Stimulated activated naive CD8-positive, alpha-beta T cell treated with anti-CD3 and anti-CD28 coated beads, Interleukin-15, amount 100 ng/mL, for 72 hours (primary cell): ENCODE measurements around the gene DNPH1.
A peak's percentile ranks its signal among the peaks of the same experiment; 100 is the strongest.

ENCODE experiments used
- ATAC-seq: fragments of 150-1000 bp; cut with Tn5 transposase; 2 replicates; pipeline ENCODE4 v1.10.0; 2021; ENCODE audit warnings: mild to moderate bottlenecking, moderate library complexity
- DNase-seq, 2 donors: peaks; one replicate each; pipeline ENCODE4 v3.0.0; 2021 to 2022
- H3K27ac Mint-ChIP-seq, 2 donors: one replicate each; pipeline ENCODE4 v1.8.0; 2022; ENCODE audit warnings: mild to moderate bottlenecking in 2 of 2, mixed read lengths in 2 of 2, moderate library complexity in 2 of 2
- H3K27me3 Mint-ChIP-seq: one replicate; pipeline ENCODE4 v1.8.0; 2022; ENCODE audit warnings: mixed read lengths
- H3K4me1 Mint-ChIP-seq: one replicate; pipeline ENCODE4 v1.8.0; 2022; ENCODE audit warnings: mild to moderate bottlenecking, mixed read lengths
- H3K4me3 Mint-ChIP-seq, 2 donors: one replicate each; pipeline ENCODE4 v1.8.0; 2022; ENCODE audit warnings: mild to moderate bottlenecking in 2 of 2, mixed read lengths in 2 of 2, moderate library complexity in 1 of 2
- H3K9me3 Mint-ChIP-seq, 2 donors: one replicate each; pipeline ENCODE4 v1.8.0; 2022; ENCODE audit warnings: mixed read lengths in 2 of 2

DNPH1 gene

DNA sequence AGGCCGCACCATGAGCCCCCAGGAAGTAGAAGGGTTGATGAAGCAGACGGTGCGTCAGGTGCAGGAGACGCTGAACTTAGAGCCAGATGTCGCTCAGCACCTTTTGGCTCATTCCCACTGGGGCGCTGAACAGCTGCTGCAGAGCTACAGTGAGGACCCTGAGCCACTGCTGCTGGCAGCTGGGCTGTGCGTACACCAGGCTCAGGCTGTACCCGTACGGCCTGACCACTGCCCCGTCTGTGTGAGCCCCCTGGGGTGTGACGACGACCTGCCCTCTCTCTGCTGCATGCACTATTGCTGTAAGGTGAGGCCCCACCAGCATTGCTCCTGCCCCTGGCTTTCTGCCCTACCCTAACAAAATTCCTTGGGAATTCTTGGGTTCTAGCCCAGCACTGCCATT is 13.1 kb downstream of the DNPH1 start:
- no peak for DNase-seq
- H3K9me3 Mint-ChIP-seq: no peaks in the 10 kb centered on the region
- H3K4me3 Mint-ChIP-seq: no peak overlapping the region
- no peak for ATAC-seq
- no peaks in the 10 kb centered on the region for H3K27me3 Mint-ChIP-seq
- peaks cover 6% of the 10 kb centered on the region for H3K4me1 Mint-ChIP-seq
- H3K27ac Mint-ChIP-seq: no peak overlapping the region

DNA sequence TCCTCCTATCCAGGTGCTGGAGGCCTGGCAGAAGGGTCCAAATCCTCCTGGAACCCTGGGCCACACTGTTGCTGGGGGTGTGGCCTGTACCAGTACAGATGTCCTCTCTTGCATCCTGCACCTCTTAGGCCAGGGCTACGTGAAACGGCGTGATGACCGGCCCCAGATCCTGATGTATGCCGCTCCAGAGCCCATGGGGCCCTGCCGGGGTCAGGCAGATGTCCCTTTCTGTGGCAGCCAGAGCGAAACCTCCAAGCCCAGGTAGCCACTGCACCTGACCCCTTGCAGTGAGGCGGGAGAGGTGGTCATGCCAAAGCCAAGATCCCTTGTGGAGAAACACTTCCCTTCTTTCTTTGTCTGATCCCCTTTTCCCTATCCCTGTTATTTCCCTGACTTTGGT is 14.2 kb downstream of the DNPH1 start:
- DNase-seq: no peak
- Mint-ChIP-seq H3K27me3 (no peaks in the 10 kb centered on the region), H3K4me3 (no peak overlapping the region), H3K4me1 (no peaks in the 10 kb centered on the region), H3K27ac (no peak overlapping the region), H3K9me3 (no peaks in the 10 kb centered on the region)
- no peak for ATAC-seq

DNA sequence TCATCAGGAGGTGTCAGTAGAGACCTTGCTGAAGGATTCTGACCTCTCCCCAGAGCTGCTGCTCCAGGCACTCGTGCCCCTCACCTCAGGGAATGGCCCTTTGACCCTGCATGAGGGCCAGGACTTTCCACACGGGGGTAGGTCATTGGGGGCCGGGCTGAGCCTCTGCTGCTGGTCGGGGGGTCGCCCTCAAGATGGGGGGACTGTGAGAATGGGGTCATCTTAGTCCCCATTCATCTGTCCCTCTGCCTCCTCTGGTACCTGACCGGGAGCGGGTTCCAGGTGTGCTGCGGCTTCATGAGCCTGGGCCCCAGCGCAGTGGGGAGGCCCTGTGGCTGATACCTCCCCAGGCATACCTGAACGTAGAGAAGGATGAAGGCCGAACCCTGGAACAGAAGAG is 15.8 kb downstream of the DNPH1 start:
- Mint-ChIP-seq H3K9me3 (no peaks in the 10 kb centered on the region), H3K4me3 (no peak overlapping the region), H3K27me3 (no peaks in the 10 kb centered on the region), H3K4me1 (no peaks in the 10 kb centered on the region), H3K27ac (no peak overlapping the region)
- DNase-seq: no peak
- no peak for ATAC-seq

DNA sequence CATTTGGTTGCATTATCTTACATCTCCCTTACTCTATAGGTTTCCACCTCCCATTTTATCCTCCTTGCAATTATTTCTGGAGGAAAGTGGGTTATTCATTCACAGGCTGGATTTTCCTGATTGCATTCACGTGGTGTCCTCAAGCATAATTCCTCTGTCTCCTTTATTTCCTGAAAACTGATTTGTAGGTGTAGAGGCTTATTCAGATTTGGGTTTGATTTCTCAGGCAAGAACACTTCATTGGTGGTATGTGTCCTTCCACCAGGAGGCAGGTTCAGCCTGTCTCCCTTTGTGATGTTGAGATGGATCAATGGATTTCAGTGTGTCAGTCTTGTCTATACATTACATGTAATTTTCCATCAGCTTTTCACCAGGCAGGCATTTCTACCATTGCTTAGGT is 17.3 kb downstream of the DNPH1 start:
- Mint-ChIP-seq H3K9me3 (no peaks in the 10 kb centered on the region), H3K27me3 (no peaks in the 10 kb centered on the region), H3K4me1 (no peaks in the 10 kb centered on the region), H3K27ac (peak overlapping the region in 1 of 2 donors; percentile 48), H3K4me3 (no peak overlapping the region)
- no peak for ATAC-seq
- DNase-seq: no peak

DNA sequence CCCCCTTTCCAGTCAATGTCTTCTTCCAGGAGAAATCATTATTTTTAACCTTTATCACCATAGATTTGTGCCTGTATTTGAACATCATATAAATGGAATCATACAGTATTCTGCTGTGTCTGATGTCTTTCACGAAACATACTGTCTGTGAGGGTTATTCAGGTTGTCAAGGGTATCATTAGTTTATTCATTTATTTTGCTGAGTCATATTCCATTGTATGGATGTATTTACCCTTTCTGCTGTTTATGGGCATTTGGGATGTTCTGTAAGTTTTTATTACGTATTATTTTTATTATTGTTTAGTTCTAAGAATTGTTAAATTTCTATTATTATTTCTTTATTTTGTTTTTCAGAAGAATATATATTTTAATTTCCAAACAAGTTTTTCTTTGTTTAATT is 22.0 kb downstream of the DNPH1 start:
- no peak overlapping the region for H3K4me3 Mint-ChIP-seq
- H3K27me3 Mint-ChIP-seq: no peaks in the 10 kb centered on the region
- H3K27ac Mint-ChIP-seq: no peak overlapping the region
- ATAC-seq (no peak), DNase-seq (no peak)
- no peaks in the 10 kb centered on the region for H3K9me3 Mint-ChIP-seq
- no peaks in the 10 kb centered on the region for H3K4me1 Mint-ChIP-seq

DNA sequence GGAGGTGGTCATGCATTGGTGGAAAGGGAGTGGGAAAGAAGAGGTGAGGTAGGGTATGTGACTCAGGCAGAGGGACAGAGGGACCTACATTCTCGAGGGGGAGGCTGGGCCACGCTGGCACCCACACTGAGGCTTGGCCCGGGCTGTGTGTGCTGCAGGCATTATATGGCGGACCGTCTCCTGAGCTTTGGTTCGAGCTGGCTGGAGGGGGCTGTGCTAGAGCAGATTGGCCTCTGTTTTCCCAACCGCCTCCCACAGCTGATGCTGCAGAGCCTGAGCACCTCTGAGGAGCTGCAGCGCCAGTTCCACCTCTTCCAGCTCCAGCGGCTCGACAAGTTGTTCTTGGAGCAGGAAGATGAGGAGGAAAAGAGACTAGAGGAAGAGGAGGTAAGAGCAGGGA is 23.4 kb downstream of the DNPH1 start:
- H3K9me3 Mint-ChIP-seq: no peaks in the 10 kb centered on the region
- no peak overlapping the region for H3K27ac Mint-ChIP-seq
- H3K4me3 Mint-ChIP-seq: no peak overlapping the region
- DNase-seq (no peak), ATAC-seq (no peak)
- no peaks in the 10 kb centered on the region for H3K4me1 Mint-ChIP-seq
- H3K27me3 Mint-ChIP-seq: no peaks in the 10 kb centered on the region

DNA sequence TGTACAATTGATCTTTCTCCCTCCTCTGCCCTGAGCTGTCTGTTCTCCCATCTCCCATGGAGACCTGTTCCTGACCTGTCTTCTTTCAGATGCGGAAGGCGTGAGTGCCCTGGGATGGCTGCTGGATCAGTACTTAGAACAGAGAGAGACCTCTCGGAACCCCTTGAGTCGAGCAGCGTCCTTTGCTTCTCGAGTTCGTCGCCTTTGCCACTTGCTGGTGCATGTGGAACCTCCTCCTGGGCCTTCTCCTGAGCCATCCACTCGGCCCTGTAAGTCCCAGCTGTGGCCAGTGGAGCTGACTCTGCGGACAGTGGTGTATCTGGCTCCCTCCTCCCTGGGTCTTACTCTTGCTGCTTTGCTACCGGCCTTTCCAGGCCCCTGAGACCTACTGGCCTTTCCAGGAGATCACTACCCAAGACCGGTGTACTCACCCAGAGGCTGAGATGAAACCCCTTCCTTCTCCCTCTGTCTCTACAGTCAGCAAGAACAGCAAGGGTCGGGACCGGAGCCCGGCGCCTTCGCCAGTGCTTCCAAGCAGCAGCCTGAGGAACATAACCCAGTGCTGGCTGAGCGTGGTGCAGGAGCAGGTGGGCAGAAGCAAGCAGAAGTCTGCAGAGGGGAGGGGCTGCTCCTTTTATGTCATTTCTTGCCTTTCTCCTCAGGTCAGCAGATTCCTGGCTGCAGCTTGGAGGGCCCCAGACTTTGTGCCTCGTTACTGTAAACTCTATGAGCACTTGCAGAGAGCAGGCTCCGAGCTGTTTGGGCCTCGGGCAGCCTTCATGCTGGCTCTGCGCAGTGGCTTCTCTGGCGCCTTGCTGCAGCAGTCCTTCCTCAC is 24.8 kb downstream of the DNPH1 start:
- DNase-seq: no peak
- H3K27me3 Mint-ChIP-seq: no peaks in the 10 kb centered on the region
- peak overlapping the region in 1 of 2 donors; percentile 10 for H3K27ac Mint-ChIP-seq
- ATAC-seq: no peak
- H3K9me3 Mint-ChIP-seq: no peaks in the 10 kb centered on the region
- no peak overlapping the region for H3K4me3 Mint-ChIP-seq
- H3K4me1 Mint-ChIP-seq: no peaks in the 10 kb centered on the region

DNA sequence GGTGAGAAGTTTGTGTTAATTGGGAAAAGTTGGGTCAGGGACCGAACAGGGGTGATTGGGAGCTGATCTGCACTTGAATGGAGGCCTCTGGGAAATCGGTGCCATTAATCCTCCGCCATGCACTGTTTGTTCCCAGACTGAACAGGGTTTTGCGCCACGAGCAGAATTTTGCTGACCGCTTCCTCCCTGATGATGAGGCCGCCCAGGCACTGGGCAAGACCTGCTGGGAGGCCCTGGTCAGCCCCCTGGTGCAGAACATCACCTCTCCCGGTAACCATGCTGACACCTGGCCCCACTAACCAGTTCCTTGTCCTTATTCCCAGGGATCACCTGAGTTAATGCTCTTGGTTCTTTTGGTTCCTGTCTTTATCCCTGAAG is 25.6 kb downstream of the DNPH1 start:
- ATAC-seq: no peak
- Mint-ChIP-seq H3K9me3 (no peaks in the 10 kb centered on the region), H3K27ac (no peak overlapping the region)

DNA sequence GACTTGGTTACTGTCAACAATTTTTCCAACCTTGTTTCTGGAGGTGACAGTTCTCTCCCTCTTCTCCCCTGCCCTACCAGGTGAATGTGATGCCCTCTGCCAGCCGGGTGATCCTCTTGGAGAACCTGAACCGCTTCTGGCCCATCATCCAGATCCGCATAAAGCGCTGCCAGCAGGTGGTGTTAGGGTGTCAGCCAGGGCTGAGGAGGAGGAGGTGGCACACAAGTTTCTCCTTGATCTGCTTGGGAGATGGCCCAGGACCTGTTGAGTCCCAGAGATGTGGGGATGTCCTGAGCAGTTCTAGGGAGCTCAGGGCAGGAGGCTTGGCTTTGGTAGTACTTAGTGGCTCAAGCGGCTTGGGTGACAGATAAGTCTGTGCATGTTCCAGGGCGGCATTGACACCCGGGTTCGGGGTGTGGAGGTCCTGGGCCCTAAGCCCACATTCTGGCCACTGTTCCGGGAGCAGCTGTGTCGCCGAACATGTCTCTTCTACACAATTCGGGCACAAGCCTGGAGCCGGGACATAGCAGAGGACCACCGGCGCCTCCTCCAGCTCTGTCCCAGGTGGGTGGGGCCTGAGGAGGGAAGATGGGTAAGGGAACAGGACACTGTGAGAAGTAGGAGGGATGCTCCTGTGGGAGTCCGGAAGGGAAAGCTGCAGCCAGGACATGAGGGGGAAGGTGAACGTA is 26.1 kb downstream of the DNPH1 start:
- ATAC-seq: no peak
- Mint-ChIP-seq H3K27ac (peak overlapping the region; percentile 28 to 81), H3K9me3 (no peaks in the 10 kb centered on the region), H3K27me3 (no peaks in the 10 kb centered on the region), H3K4me3 (no peak overlapping the region), H3K4me1 (no peaks in the 10 kb centered on the region)
- no peak for DNase-seq

More for the DNA sequence above, 25.6 kb downstream of the DNPH1 start:
- no peak for DNase-seq
- Mint-ChIP-seq H3K4me1 (no peaks in the 10 kb centered on the region), H3K27me3 (no peaks in the 10 kb centered on the region), H3K4me3 (no peak overlapping the region)

DNA sequence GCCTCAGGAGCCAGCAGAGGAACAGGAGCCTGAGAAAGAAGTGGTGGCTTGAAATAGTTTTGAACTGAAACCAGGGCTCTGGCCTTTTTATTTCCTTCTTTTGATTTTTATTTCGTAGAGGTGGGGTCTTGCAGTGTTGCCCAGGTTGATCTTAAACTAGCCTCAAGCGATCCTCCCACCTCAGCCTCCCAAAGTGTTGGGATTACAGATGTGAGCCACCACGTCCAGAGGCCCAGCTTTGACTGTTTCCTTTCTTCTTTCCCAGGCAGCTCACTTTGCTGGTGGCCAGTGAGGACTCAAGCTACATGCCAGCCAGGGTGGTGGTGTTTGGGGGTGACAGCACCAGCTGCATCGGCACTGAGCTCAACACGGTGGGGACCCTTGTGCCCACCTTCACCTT is 26.8 kb downstream of the DNPH1 start:
- H3K27me3 Mint-ChIP-seq: no peaks in the 10 kb centered on the region
- no peaks in the 10 kb centered on the region for H3K4me1 Mint-ChIP-seq
- H3K9me3 Mint-ChIP-seq: no peaks in the 10 kb centered on the region
- no peak overlapping the region for H3K27ac Mint-ChIP-seq
- DNase-seq: no peak
- no peak for ATAC-seq
- no peak overlapping the region for H3K4me3 Mint-ChIP-seq

DNA sequence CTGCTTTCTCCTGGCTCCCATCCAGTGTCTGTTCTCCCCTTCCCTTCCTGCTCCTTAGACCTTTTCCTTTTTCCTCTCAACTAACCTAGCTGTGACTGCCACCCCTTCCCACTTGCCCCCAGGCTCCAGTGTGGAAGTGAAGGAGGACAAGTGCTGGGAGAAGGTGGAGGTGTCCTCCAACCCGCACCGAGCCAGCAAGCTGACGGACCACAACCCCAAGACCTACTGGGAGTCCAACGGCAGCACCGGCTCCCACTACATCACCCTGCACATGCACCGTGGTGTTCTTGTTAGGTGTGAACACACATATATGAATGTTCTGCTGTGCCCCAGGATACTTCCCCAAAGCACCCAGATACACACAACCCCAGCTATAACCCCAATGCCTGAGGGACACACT is 28.7 kb downstream of the DNPH1 start:
- H3K4me1 Mint-ChIP-seq: no peaks in the 10 kb centered on the region
- DNase-seq (no peak), ATAC-seq (no peak)
- H3K9me3 Mint-ChIP-seq: no peaks in the 10 kb centered on the region
- no peaks in the 10 kb centered on the region for H3K27me3 Mint-ChIP-seq
- no peak overlapping the region for H3K4me3 Mint-ChIP-seq
- H3K27ac Mint-ChIP-seq: no peak overlapping the region

DNA sequence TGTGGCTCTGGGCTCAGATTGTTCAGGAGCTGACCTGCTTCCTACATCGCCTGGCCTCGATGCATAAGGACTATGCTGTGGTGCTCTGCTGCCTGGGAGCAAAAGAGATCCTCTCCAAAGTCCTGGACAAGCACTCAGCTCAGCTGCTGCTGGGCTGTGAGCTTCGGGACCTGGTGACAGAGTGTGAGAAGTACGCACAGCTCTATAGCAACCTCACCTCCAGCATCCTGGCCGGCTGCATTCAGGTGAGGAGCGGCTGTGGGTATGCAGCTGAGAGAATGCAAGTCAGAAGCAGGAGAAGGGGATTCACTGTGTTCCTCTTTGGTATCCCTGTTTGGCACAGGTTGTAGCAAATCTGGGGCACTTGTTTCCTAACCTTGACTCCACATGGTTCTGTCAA is 29.4 kb downstream of the DNPH1 start:
- no peak for ATAC-seq
- no peak overlapping the region for H3K4me3 Mint-ChIP-seq
- no peaks in the 10 kb centered on the region for H3K9me3 Mint-ChIP-seq
- no peaks in the 10 kb centered on the region for H3K4me1 Mint-ChIP-seq
- DNase-seq: no peak
- H3K27ac Mint-ChIP-seq: no peak overlapping the region
- no peaks in the 10 kb centered on the region for H3K27me3 Mint-ChIP-seq

DNA sequence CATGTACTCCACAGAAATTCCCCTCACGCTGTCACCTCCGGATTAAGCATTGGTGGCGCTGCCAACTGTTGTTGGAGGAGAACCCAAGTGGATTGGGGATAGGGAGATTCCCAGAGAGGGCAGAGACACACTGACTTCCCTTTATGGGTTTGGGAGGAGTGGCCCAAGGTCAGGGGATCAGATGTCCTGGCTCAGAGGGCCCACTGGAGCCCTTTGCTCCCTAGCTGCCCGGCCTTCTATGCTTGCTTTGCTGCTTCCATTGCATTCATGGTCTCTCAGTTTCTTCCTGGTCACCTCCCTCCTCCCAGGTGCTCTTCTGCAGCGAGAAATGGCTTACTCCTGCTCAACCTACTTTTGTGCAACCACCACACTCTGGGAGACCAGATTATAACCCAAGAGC is 32.9 kb downstream of the DNPH1 start:
- no peaks in the 10 kb centered on the region for H3K9me3 Mint-ChIP-seq
- peak overlapping the region in 1 of 2 donors; percentile 77 for H3K27ac Mint-ChIP-seq
- no peaks in the 10 kb centered on the region for H3K4me1 Mint-ChIP-seq
- DNase-seq: no peak
- no peak overlapping the region for H3K4me3 Mint-ChIP-seq
- ATAC-seq: no peak
- H3K27me3 Mint-ChIP-seq: no peaks in the 10 kb centered on the region

DNA sequence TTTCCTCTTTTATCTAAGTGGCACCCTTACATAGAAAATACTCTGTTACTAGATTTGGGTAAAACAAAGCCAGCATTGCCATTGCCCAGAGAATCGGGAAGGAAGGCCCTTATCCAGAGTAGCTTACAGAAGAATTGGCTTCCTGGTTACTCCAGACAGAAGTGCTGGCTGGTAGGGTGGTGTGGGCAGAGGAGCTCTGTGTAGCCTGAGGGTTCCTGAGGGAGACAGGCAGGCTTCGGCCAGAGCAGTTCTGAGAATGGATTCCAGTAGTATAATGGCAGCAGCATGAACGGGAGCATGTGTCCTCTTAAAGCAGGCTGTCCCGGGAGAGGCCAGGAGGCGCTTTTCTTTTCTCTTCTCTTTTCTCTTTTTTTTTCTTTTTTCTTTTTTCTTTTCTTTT is 35.4 kb downstream of the DNPH1 start:
- Mint-ChIP-seq H3K4me1 (peaks cover 5% of the 10 kb centered on the region), H3K9me3 (no peaks in the 10 kb centered on the region), H3K27me3 (no peaks in the 10 kb centered on the region), H3K4me3 (no peak overlapping the region), H3K27ac (no peak overlapping the region)
- no peak for DNase-seq
- ATAC-seq: no peak

DNA sequence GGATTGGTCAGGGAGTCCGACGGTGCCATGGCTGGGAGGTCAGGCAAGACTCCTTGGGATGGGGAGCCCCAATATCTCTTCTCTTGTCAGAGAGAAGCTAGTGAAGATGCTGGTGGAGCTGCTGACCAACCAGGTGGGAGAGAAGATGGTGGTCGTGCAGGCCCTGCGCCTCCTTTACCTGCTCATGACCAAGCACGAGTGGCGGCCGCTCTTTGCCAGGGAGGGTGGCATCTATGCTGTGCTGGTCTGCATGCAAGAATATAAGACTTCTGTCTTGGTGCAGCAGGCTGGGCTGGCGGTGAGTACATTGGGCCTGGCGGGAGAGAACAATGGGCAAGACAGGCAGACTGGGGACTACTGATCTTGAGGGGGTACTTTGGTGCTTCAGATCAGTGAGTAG is 36.4 kb downstream of the DNPH1 start:
- Mint-ChIP-seq H3K27ac (peak overlapping the region in 1 of 2 donors; percentile 30), H3K9me3 (no peaks in the 10 kb centered on the region), H3K4me3 (no peak overlapping the region), H3K27me3 (no peaks in the 10 kb centered on the region), H3K4me1 (peaks cover 5% of the 10 kb centered on the region)
- ATAC-seq (no peak), DNase-seq (no peak)

DNA sequence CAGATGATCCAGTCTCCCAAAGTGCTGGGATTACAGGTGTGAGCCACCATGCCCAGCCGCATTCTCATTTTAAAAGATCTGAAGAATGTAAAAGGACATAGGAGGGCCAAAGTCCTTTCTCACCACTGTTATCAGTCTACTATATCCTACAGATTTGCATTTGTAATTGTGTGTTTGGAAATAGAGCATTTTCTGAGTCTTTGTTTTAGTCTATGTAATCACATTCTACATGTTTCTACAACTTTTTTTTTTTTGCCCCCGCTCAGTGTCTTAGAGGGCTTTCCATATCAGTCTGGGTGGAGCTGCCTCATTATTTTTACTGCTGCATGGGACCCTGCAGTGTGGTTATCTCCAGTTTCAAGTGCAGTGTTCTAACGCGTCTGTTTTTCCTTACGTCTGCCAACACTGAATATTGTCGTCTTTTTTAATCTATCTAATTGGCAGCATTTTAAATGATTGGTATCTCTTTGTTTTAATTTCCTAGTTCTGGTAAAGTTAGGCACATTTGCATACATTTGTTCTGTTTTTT is 39.4 kb downstream of the DNPH1 start:
- no peak overlapping the region for H3K27ac Mint-ChIP-seq

More for the DNA sequence above, 39.4 kb downstream of the DNPH1 start:
- Mint-ChIP-seq H3K27me3 (no peaks in the 10 kb centered on the region), H3K4me3 (no peak overlapping the region), H3K4me1 (peaks cover 22% of the 10 kb centered on the region), H3K9me3 (no peaks in the 10 kb centered on the region)
- ATAC-seq: no peak
- no peak for DNase-seq
